Measurements from ENCODE around the gene CNKSR2.

The CNKSR2 gene

GRCh38 chrX:21645886-21646285 is 271.7 kb downstream of the CNKSR2 start:
- no peaks in the 10 kb centered on the region for H3K27me3 ChIP-seq (ENCODE audit: insufficient read depth, low read length)
- no peaks in the 10 kb centered on the region for H3K9me3 ChIP-seq (ENCODE audit: insufficient read depth, low read depth, low read length)
- 80% methylated on average over 1 of the region's 3 CpGs for WGBS
- H3K27ac ChIP-seq (ENCODE audit: low read depth, low read length): no peak overlapping the region
- no peak overlapping the region for H3K4me3 ChIP-seq (ENCODE audit: low read length)
- no peaks in the 10 kb centered on the region; the same call in 1 of the 2 replicates for H3K36me3 ChIP-seq (ENCODE audit: insufficient read depth, low read length)
- no peaks in the 10 kb centered on the region for H3K4me1 ChIP-seq (ENCODE audit: insufficient read depth, low read length)
- H3K9ac ChIP-seq (ENCODE audit: low read depth, low read length): no peak overlapping the region

- 0 out of 2 replicates have a peak, but pooled peaks cover 3% of the 10 kb centered on the region for H3K27me3 ChIP-seq (ENCODE audit: insufficient read depth, low read length)
- H3K36me3 ChIP-seq (ENCODE audit: insufficient read depth, low read length): no peaks in the 10 kb centered on the region
- H3K4me3 ChIP-seq (ENCODE audit: low read length): no peak overlapping the region
- 97% methylated on average over 76 of the region's 76 CpGs for WGBS
- H3K9me3 ChIP-seq (ENCODE audit: insufficient read depth, low read depth, low read length): no peaks in the 10 kb centered on the region
- no peak overlapping the region for H3K9ac ChIP-seq (ENCODE audit: low read depth, low read length)
- no peak overlapping the region for H3K27ac ChIP-seq (ENCODE audit: low read depth, low read length)
- H3K4me1 ChIP-seq (ENCODE audit: insufficient read depth, low read length): no peaks in the 10 kb centered on the region
Observed at GRCh38 chrX:21655901-21656586, 281.8 kb downstream of the CNKSR2 start.

GRCh38 chrX:21656587-21657317 is 282.5 kb downstream of the CNKSR2 start:
- no peak overlapping the region for H3K4me3 ChIP-seq (ENCODE audit: low read length)
- WGBS: 97% methylated on average over 61 of the region's 61 CpGs

GRCh38 chrX:21657318-21658151 is 283.3 kb downstream of the CNKSR2 start:
- H3K4me1 ChIP-seq (ENCODE audit: insufficient read depth, low read length): no peaks in the 10 kb centered on the region
- H3K4me3 ChIP-seq (ENCODE audit: low read length): peak overlapping the region; percentile 59
- WGBS: 87% methylated on average over 57 of the region's 57 CpGs

More at GRCh38 chrX:21656587-21657317, 282.5 kb downstream of the CNKSR2 start:
- H3K27ac ChIP-seq (ENCODE audit: low read depth, low read length): no peak overlapping the region
- H3K27me3 ChIP-seq (ENCODE audit: insufficient read depth, low read length): 0 out of 2 replicates have a peak, but pooled peaks cover 3% of the 10 kb centered on the region
- no peaks in the 10 kb centered on the region for H3K4me1 ChIP-seq (ENCODE audit: insufficient read depth, low read length)
- no peaks in the 10 kb centered on the region for H3K36me3 ChIP-seq (ENCODE audit: insufficient read depth, low read length)
- H3K9ac ChIP-seq (ENCODE audit: low read depth, low read length): no peak overlapping the region
- H3K9me3 ChIP-seq (ENCODE audit: insufficient read depth, low read depth, low read length): no peaks in the 10 kb centered on the region

GRCh38 chrX:21658152-21658737 is 284.0 kb downstream of the CNKSR2 start, which contains the start of gene KLHL34:
TSS of gene KLHL34 (minus strand) at chrX:21658330. CDS start at chrX:21657788, 542 bp downstream.
- H3K27ac ChIP-seq (ENCODE audit: low read depth, low read length): no peak within 1 kb of the TSS
- no peaks in the 10 kb centered on the region for H3K36me3 ChIP-seq (ENCODE audit: insufficient read depth, low read length)
- H3K9ac ChIP-seq (ENCODE audit: low read depth, low read length): peak within 1 kb of the TSS; percentile 67
- 0 out of 2 replicates have a peak, but pooled peaks cover 3% of the 10 kb centered on the region for H3K27me3 ChIP-seq (ENCODE audit: insufficient read depth, low read length)
- no peaks in the 10 kb centered on the region for H3K4me1 ChIP-seq (ENCODE audit: insufficient read depth, low read length)
- peak within 1 kb of the TSS; percentile 59 for H3K4me3 ChIP-seq (ENCODE audit: low read length)
- WGBS: 10% methylated on average over 60 of the region's 60 CpGs
- no peaks in the 10 kb centered on the region for H3K9me3 ChIP-seq (ENCODE audit: insufficient read depth, low read depth, low read length)

More at GRCh38 chrX:21657318-21658151, 283.3 kb downstream of the CNKSR2 start:
- Histone ChIP-seq H3K27ac (ENCODE audit: low read depth, low read length) (no peak overlapping the region), H3K9me3 (ENCODE audit: insufficient read depth, low read depth, low read length) (no peaks in the 10 kb centered on the region), H3K9ac (ENCODE audit: low read depth, low read length) (peak overlapping the region; percentile 36; the same call in 1 of the 2 replicates), H3K36me3 (ENCODE audit: insufficient read depth, low read length) (no peaks in the 10 kb centered on the region), H3K27me3 (ENCODE audit: insufficient read depth, low read length) (0 out of 2 replicates have a peak, but pooled peaks cover 3% of the 10 kb centered on the region)

GRCh38 chrX:21658746-21659145 is 284.5 kb downstream of the CNKSR2 start:
- Histone ChIP-seq H3K4me3 (ENCODE audit: low read length) (peak overlapping the region; percentile 59), H3K4me1 (ENCODE audit: insufficient read depth, low read length) (no peaks in the 10 kb centered on the region), H3K9me3 (ENCODE audit: insufficient read depth, low read depth, low read length) (no peaks in the 10 kb centered on the region), H3K9ac (ENCODE audit: low read depth, low read length) (peak overlapping the region; percentile 67), H3K36me3 (ENCODE audit: insufficient read depth, low read length) (no peaks in the 10 kb centered on the region), H3K27me3 (ENCODE audit: insufficient read depth, low read length) (0 out of 2 replicates have a peak, but pooled peaks cover 3% of the 10 kb centered on the region), H3K27ac (ENCODE audit: low read depth, low read length) (no peak overlapping the region)
- 9% methylated on average over 23 of the region's 23 CpGs for WGBS

GRCh38 chrX:21659320-21659719 is 285.1 kb downstream of the CNKSR2 start:
- Histone ChIP-seq H3K4me1 (ENCODE audit: insufficient read depth, low read length) (no peaks in the 10 kb centered on the region), H3K9me3 (ENCODE audit: insufficient read depth, low read depth, low read length) (no peaks in the 10 kb centered on the region), H3K27ac (ENCODE audit: low read depth, low read length) (no peak overlapping the region), H3K36me3 (ENCODE audit: insufficient read depth, low read length) (no peaks in the 10 kb centered on the region), H3K27me3 (ENCODE audit: insufficient read depth, low read length) (0 out of 2 replicates have a peak, but pooled peaks cover 3% of the 10 kb centered on the region), H3K9ac (ENCODE audit: low read depth, low read length) (peak overlapping the region; percentile 67; the same call in 1 of the 2 replicates), H3K4me3 (ENCODE audit: low read length) (peak overlapping the region; percentile 59)
- 85% methylated on average over 3 of the region's 3 CpGs for WGBS

- Histone ChIP-seq H3K27ac (ENCODE audit: low read depth, low read length) (no peak overlapping the region), H3K9me3 (ENCODE audit: insufficient read depth, low read depth, low read length) (no peaks in the 10 kb centered on the region), H3K4me3 (ENCODE audit: low read length) (no peak overlapping the region), H3K27me3 (ENCODE audit: insufficient read depth, low read length) (0 out of 2 replicates have a peak, but pooled peaks cover 3% of the 10 kb centered on the region), H3K9ac (ENCODE audit: low read depth, low read length) (no peak overlapping the region), H3K4me1 (ENCODE audit: insufficient read depth, low read length) (no peaks in the 10 kb centered on the region), H3K36me3 (ENCODE audit: insufficient read depth, low read length) (no peaks in the 10 kb centered on the region)
- 100% methylated on average over 1 of the region's 2 CpGs for WGBS
Observed at GRCh38 chrX:21660156-21660555, 285.9 kb downstream of the CNKSR2 start.

- WGBS: 93% methylated on average over 4 of the region's 6 CpGs
- Histone ChIP-seq H3K27me3 (ENCODE audit: insufficient read depth, low read length) (0 out of 2 replicates have a peak, but pooled peaks cover 3% of the 10 kb centered on the region), H3K9ac (ENCODE audit: low read depth, low read length) (no peak overlapping the region), H3K36me3 (ENCODE audit: insufficient read depth, low read length) (no peaks in the 10 kb centered on the region), H3K9me3 (ENCODE audit: insufficient read depth, low read depth, low read length) (no peaks in the 10 kb centered on the region), H3K4me3 (ENCODE audit: low read length) (no peak overlapping the region), H3K4me1 (ENCODE audit: insufficient read depth, low read length) (no peaks in the 10 kb centered on the region), H3K27ac (ENCODE audit: low read depth, low read length) (no peak overlapping the region)
Observed at GRCh38 chrX:21661316-21661715, 287.1 kb downstream of the CNKSR2 start.

GRCh38 chrX:21662761-21663160 is 288.5 kb downstream of the CNKSR2 start:
- H3K36me3 ChIP-seq (ENCODE audit: insufficient read depth, low read length): no peaks in the 10 kb centered on the region
- H3K27me3 ChIP-seq (ENCODE audit: insufficient read depth, low read length): 0 out of 2 replicates have a peak, but pooled peaks cover 3% of the 10 kb centered on the region
- no peaks in the 10 kb centered on the region for H3K9me3 ChIP-seq (ENCODE audit: insufficient read depth, low read depth, low read length)
- no peak overlapping the region for H3K4me3 ChIP-seq (ENCODE audit: low read length)
- 95% methylated on average over 1 of the region's 4 CpGs for WGBS
- H3K27ac ChIP-seq (ENCODE audit: low read depth, low read length): no peak overlapping the region
- H3K4me1 ChIP-seq (ENCODE audit: insufficient read depth, low read length): no peaks in the 10 kb centered on the region
- no peak overlapping the region for H3K9ac ChIP-seq (ENCODE audit: low read depth, low read length)

Data from HUES64 (cell line).